ENCODE measurements around the gene MRPS7. TPM values are rescaled to one million over a fixed set of nuclear protein-coding genes. Genes with fewer than 3 reads are reported as not detected.

The MRPS7 gene
- polyA plus RNA-seq, 3 donors: 26.7 to 122 (median 101) TPM

DNA sequence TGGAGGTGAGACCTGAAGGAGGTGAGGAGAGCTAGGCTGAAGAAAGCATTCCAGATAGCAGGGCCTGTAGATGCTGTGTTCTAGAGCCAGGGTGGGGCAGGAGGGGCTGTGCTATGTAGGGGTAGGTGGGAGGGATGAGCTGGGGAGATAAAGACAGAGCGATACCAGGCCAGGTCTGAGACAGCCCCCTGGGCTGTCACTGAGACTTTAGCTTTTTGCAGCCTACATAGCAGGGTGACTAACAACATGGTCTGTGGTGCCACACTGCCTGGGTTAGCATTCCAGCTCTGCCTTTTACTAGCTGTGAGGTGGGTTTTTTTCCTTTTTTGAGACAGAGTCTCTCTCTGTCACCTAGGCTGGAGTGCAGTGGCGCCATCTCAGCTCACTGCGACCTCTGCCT is 41.9 kb upstream of the MRPS7 start:
- no peak for DNase-seq
- WGBS (ENCODE audit: insufficient coverage): no CpG with 5 or more reads among the region's 3 CpGs
- no peak overlapping the region for H3K4me3 Mint-ChIP-seq

DNA sequence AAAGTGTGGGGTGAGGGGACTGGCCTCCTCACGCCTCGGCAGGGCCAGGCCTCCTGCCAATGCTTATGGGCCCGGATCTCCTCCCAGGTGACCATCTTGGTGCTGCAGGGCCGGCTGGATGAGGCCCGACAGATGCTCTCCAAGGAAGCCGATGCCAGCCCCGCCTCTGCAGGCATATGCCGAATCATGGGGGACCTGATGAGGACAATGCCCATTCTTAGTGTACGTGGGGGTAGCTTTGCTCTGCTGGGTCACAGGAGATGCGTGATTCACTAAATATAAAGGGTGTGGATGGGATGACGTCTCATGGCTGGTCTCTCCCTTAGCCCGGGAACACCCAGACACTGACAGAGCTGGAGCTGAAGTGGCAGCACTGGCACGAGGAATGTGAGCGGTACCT is 36.7 kb upstream of the MRPS7 start:
- Histone ChIP-seq H3K27ac (ENCODE audit: low read depth in 1 of 2, low read length in 2 of 2) (peak overlapping the region in 1 of 2 donors; percentile 0), H3K4me2 (replicated peaks; ENCODE audit: extremely low read depth, low read length, poor library complexity, severe bottlenecking) (no peak overlapping the region), H3K9ac (ENCODE audit: insufficient read depth, low read length, poor library complexity, severe bottlenecking) (no peak overlapping the region), H3K4me3 (replicated peaks in 1 of 3; ENCODE audit: low read depth in 2 of 3, low read length in 3 of 3) (no peak overlapping the region), H2AFZ (ENCODE audit: insufficient read depth, low read depth, low read length, poor library complexity, severe bottlenecking) (no peak overlapping the region), H3K79me2 (ENCODE audit: insufficient read depth, low read length) (peaks cover 14% of the 10 kb centered on the region), H3K27me3 (ENCODE audit: control insufficient read depth in 2 of 2, insufficient read depth in 2 of 2, low read length in 2 of 2) (no peaks in the 10 kb centered on the region), H3K36me3 (replicated peaks in 1 of 2; ENCODE audit: control insufficient read depth in 1 of 2, insufficient read depth in 2 of 2, low read length in 2 of 2) (peaks cover 42 to 58% of the 10 kb centered on the region in 2 donors), H3K4me1 (ENCODE audit: control insufficient read depth in 1 of 2, insufficient read depth in 2 of 2, low read length in 2 of 2) (peaks cover 30 to 32% of the 10 kb centered on the region in 2 donors), H3K9me3 (replicated peaks in 1 of 2; ENCODE audit: control insufficient read depth in 1 of 2, insufficient read depth in 1 of 2, low read length in 2 of 2) (no peaks in the 10 kb centered on the region), H4K20me1 (ENCODE audit: insufficient read depth, low read length) (no peaks in the 10 kb centered on the region)
- WGBS (ENCODE audit: insufficient coverage): 83% methylated on average over 10 of the region's 14 CpGs
- Mint-ChIP-seq H3K4me1 (peaks cover 32% of the 10 kb centered on the region), H3K27me3 (ENCODE audit: low read depth in 3 of 3) (peaks cover 0 to 6% (median 0%) of the 10 kb centered on the region in 3 donors), H3K9me3 (no peaks in the 10 kb centered on the region), H3K36me3 (peaks cover 44 to 72% of the 10 kb centered on the region in 2 donors), H3K27ac (peak overlapping the region in 2 of 7 donors; percentile 24 to 44), H3K4me3 (no peak overlapping the region)
- intact Hi-C loops (cut with micrococcal nuclease): no loop called here
- TF ChIP-seq, protein P1, sequence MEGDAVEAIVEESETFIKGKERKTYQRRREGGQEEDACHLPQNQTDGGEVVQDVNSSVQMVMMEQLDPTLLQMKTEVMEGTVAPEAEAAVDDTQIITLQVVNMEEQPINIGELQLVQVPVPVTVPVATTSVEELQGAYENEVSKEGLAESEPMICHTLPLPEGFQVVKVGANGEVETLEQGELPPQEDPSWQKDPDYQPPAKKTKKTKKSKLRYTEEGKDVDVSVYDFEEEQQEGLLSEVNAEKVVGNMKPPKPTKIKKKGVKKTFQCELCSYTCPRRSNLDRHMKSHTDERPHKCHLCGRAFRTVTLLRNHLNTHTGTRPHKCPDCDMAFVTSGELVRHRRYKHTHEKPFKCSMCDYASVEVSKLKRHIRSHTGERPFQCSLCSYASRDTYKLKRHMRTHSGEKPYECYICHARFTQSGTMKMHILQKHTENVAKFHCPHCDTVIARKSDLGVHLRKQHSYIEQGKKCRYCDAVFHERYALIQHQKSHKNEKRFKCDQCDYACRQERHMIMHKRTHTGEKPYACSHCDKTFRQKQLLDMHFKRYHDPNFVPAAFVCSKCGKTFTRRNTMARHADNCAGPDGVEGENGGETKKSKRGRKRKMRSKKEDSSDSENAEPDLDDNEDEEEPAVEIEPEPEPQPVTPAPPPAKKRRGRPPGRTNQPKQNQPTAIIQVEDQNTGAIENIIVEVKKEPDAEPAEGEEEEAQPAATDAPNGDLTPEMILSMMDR (IDR thresholded peaks at IDR 0.05): no peak
- DNase-seq: no peak

More for the DNA sequence above, 41.9 kb upstream of the MRPS7 start:
- Mint-ChIP-seq H3K4me1 (no peaks in the 10 kb centered on the region), H3K27ac (peak overlapping the region in 2 of 7 donors; percentile 10 to 35), H3K36me3 (peaks cover 67 to 94% of the 10 kb centered on the region in 2 donors), H3K27me3 (ENCODE audit: low read depth in 3 of 3) (peaks cover 0 to 2% (median 0%) of the 10 kb centered on the region in 3 donors), H3K9me3 (no peaks in the 10 kb centered on the region)
- Histone ChIP-seq H3K27ac (ENCODE audit: low read depth in 1 of 2, low read length in 2 of 2) (no peak overlapping the region), H4K20me1 (ENCODE audit: insufficient read depth, low read length) (no peaks in the 10 kb centered on the region), H3K4me2 (replicated peaks; ENCODE audit: extremely low read depth, low read length, poor library complexity, severe bottlenecking) (no peak overlapping the region), H2AFZ (ENCODE audit: insufficient read depth, low read depth, low read length, poor library complexity, severe bottlenecking) (no peak overlapping the region), H3K9me3 (replicated peaks in 1 of 2; ENCODE audit: control insufficient read depth in 1 of 2, insufficient read depth in 1 of 2, low read length in 2 of 2) (no peaks in the 10 kb centered on the region), H3K27me3 (ENCODE audit: control insufficient read depth in 2 of 2, insufficient read depth in 2 of 2, low read length in 2 of 2) (no peaks in the 10 kb centered on the region), H3K36me3 (replicated peaks in 1 of 2; ENCODE audit: control insufficient read depth in 1 of 2, insufficient read depth in 2 of 2, low read length in 2 of 2) (peaks cover 60 to 88% of the 10 kb centered on the region in 2 donors), H3K79me2 (ENCODE audit: insufficient read depth, low read length) (peaks cover 10% of the 10 kb centered on the region), H3K4me1 (ENCODE audit: control insufficient read depth in 1 of 2, insufficient read depth in 2 of 2, low read length in 2 of 2) (no peaks in the 10 kb centered on the region), H3K4me3 (replicated peaks in 1 of 3; ENCODE audit: low read depth in 2 of 3, low read length in 3 of 3) (no peak overlapping the region), H3K9ac (ENCODE audit: insufficient read depth, low read length, poor library complexity, severe bottlenecking) (no peak overlapping the region)
- intact Hi-C loops (cut with micrococcal nuclease): no loop called here
- TF ChIP-seq, protein P1 (IDR thresholded peaks at IDR 0.05): no peak
